Endometrial microvascular endothelial cells (primary cell): ENCODE results near the gene POLRMT. TPM values are rescaled to one million over a fixed set of nuclear protein-coding genes. Genes with fewer than 3 reads are reported as not detected.
"Not testable (repeated sequence)": the region's sequence is repeated elsewhere in the genome, so short reads cannot be mapped to it uniquely, and the experiment has no call there.

Experiments used
- in situ Hi-C: cut with HindIII; loops from 2 replicates; pipeline ENCODE4 v1.10.0; 2017; ENCODE audit warnings: low sequenced_read_pairs, low pct_unique_long_range_greater_than_20kb; ENCODE audit errors: inconsistent ontology term
- total RNA-seq: library from RNA; depleted of rRNA; stranded (reverse); fragments of >200 nt; gene quantifications from one replicate; pipeline ENCODE4 v1.2.3, GENCODE V29; 2015; ENCODE audit errors: inconsistent ontology term

The POLRMT gene
- total RNA-seq, 1 donor from 2014 or later, result 25.9 TPM

DNA sequence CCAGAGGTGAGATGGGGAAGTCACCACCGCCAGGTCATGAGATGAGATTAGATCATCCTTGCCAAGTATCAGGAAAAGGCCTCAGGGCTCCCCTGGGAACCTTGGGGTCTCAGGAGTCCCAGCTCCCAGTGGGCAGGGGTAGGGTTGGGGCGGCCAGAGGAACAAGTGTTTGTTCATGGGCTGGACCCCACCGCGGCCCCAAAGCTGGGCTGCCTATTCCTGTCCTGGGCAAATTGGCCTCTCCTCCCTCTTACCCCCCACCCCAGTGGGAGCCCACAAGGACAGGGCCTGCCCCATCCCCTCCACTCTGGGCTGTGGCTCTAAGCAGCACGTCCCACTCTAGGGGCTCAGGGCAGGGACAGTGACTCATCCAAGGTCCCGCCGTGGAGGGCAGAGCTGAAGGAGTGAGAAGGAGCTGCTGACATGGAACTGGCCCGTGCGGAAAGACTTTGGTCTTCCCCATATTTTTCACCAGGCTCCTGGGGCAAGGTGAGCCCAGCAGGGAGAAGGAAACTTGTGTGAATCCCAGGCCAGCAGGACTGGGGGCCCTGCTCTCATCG lies 47.7 kb downstream of the POLRMT start:
- in situ Hi-C loops, result no loop called here

DNA sequence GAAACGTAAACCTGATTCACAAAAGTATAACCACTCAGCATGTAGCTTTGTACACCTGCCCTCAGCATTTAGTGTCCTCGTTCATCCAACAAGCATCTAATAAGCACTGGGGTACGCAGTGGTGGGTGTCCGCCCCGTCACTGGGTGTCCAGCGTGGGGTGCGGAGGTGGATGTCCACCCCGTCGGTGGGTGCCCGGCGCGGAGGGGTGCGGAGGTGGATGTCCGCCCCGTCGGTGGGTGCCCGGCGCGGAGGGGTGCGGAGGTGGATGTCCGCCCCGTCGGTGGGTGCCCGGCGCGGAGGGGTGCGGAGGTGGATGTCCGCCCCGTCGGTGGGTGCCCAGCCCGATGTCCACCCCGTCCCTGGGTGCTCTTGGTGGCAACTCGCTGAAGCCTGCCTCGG lies 48.2 kb downstream of the POLRMT start:
- in situ Hi-C loops, result not testable (repeated sequence)

DNA sequence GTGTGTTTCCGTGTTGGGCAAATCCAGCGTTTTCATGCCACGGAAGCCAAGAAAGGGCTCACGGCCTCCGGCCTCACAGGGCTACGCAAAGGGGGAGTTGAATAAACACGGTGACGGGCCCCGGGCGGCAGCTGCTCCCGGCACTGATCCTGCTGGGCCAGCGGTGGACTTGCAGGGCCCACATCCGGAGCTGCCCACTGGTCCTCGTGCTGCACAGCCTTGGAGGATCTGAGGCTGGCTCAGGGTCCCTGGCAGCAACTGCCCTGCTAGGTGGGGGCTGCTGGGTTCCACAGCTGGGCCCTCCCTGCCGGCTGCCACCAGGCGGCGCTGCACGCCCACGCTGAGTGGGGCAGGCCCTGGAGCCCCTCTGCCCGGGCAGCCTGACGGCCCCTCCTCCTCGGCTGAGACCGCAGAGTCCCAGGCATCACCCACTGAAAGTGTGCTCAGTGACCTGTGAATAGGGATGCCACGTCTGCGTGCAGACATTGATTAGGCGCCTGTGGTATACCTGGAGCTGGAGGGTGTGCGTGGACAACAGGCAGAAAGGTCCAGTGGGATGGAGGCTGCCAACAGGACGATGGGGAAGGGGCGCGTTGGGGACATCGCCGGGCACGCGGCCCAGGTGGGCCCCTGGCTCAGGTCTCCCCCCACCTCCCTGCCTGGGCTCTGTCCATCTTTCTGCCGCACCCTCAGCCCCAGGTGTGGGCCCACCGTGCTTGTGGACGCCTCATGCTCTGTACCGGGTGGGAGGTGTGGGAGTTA lies 48.9 kb downstream of the POLRMT start:
- in situ Hi-C loops, result no loop called here

DNA sequence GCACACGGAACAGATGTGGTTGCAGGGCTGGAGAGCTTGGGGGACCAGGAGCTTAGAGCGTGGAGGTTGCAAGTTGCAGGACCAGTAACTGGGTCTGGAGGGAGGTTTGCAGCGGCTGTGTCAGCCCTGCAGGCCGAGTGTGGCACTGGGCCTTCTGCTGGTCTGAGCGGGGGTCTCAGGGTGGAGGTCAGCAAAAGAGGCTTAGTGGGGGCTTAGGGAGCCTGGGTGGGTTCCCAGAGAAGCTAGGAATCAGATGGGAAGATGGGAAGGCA lies 49.4 kb downstream of the POLRMT start:
- in situ Hi-C loops, result no loop called here

DNA sequence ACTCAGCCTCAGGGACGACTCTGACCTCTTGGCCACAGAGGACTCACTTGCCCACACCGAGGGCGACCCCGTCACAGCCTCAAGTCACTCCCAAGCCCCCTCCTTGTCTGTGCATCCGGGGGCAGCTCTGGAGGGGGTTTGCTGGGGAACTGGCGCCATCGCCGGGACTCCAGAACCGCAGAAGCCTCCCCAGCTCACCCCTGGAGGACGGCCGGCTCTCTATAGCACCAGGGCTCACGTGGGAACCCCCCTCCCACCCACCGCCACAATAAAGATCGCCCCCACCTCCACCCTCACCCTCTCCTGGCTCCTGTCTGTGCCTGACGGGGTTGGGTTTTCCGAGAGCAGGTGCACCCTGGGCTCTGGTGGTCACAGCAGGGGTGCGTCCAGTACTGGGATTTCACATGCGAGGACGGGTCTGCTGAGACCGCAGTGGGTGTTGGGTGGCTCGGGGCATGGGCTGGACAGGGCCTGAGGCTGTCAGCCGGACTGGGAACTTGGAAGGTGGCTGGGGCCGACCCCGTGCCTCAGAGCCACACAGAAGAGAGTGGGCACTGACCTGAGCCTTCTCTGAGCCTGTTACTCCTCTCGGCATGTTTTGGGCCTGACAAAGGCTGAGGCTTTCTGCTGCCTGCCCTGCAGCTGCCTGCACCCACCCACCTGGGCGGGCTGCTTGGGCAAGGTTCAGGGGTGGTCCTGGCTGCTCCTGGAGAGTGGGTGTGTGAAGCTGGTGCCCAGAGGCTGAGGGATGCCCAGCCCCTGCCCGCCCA lies 50.0 kb downstream of the POLRMT start:
- in situ Hi-C loops, result no loop called here

DNA sequence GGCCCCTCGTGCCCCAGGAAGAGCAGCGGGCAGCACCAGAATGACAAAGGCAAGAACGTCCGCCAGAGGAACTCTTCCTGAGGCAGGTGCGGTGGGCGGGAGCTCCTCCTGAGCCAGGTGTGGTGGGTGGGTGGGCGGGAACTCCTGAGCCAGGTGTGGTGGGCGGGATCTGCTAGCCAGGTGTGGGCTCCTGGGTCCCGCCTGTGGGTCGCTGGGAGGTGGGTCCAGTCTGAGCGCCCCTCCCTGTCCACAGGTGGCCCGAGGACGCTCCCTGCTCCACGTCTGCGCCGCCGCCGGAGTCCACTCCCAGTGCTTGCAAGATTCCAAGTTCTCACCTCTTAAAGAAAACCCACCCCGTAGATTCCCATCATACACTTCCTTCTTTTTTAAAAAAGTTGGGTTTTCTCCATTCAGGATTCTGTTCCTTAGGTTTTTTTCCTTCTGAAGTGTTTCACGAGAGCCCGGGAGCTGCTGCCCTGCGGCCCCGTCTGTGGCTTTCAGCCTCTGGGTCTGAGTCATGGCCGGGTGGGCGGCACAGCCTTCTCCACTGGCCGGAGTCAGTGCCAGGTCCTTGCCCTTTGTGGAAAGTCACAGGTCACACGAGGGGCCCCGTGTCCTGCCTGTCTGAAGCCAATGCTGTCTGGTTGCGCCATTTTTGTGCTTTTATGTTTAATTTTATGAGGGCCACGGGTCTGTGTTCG lies 50.7 kb downstream of the POLRMT start:
- in situ Hi-C loops, result no loop called here

DNA sequence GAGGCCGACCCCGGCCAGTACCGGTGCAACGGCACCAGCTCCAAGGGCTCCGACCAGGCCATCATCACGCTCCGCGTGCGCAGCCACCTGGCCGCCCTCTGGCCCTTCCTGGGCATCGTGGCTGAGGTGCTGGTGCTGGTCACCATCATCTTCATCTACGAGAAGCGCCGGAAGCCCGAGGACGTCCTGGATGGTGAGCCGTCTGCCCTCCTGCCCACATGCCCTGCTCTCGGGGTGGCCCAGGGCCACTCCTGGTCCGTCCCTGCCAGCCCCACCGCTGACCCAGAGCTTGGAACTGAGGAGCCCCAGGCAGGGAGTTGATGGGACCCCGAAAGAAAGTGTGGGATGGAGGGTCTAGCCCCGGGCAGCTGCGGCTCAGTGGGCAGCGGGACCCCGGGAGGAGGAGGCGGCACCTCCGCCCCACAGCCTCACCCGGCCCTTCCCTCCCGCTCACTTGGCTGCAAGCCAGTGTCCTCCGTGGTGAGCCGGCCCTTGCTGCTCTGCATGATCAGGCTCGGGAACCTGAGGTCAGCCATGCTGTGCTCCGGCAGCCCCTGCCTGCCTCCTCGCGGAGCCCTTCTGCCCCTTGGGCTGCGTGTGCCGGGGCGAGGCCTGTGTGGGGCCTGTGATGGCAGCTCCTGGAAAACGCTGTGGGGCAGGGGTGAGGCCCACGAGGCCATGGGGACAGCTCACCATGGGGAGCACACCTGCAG lies 51.8 kb downstream of the POLRMT start:
- in situ Hi-C loops, result no loop called here

DNA sequence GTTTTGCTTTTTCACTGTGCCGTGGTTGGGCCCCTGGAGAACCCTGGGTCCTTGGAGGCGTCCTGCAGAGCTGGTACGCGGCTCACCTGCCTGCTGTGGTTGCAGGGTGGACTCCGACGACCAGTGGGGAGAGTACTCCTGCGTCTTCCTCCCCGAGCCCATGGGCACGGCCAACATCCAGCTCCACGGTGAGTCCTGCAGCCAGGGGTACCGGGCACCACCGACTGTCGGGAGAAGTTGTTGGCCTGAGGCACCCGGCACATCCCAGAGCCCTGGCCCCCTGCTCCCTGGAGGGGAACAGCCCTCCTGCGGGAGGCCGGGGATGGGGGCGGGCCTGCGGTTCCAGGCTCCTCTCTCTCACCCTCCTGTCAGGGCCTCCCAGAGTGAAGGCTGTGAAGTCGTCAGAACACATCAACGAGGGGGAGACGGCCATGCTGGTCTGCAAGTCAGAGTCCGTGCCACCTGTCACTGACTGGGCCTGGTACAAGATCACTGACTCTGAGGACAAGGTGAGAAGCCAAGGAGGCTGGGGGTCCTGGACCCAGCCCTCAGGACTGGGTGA lies 53.0 kb downstream of the POLRMT start:
- in situ Hi-C loops, result no loop called here

DNA sequence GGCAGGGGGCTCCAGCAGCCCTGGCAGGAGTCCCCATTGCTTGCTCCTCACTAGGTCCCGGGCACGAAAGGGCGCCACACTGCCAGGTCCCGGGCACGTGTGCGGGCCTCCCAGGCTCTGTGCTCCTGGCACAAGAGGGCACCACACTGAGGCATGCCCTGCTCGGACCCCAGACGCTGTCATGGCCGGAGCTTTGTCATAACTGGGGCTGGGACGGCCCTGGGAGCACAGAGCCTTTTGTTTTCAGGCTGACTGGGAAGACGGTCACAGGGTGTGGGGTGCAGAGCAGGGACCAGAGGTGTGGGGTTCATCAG lies 53.5 kb downstream of the POLRMT start:
- in situ Hi-C loops, result no loop called here

DNA sequence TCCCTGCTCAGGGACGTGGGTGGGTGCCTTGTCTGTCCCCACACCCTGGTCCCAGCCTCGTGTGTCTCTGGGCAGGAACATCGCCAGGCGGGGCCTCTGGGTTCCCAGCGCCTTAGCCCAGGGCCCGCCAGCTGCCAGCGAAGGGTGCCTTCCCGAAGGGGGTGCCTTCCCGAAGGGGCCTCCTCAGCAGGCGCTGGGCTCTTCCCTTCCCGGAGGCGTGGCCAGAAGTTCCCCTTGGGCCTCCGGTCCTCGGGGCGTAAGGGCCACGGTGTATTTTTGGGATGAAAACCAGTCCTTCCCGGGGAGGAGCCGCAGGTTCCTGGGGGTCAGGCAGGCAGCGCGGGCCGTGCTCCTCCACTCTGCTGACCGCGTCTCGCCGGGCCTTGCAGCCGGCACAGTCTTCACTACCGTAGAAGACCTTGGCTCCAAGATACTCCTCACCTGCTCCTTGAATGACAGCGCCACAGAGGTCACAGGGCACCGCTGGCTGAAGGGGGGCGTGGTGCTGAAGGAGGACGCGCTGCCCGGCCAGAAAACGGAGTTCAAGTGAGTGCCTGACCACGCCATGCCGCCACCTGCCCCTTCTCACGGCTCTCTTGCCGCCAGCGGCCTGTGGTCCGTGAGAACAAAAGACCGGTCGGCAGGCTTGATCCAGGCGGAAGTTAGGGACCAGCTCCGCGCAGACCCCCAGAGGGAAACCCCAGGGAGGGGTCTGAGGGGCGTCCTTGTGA lies 54.1 kb downstream of the POLRMT start:
- in situ Hi-C loops, result no loop called here

DNA sequence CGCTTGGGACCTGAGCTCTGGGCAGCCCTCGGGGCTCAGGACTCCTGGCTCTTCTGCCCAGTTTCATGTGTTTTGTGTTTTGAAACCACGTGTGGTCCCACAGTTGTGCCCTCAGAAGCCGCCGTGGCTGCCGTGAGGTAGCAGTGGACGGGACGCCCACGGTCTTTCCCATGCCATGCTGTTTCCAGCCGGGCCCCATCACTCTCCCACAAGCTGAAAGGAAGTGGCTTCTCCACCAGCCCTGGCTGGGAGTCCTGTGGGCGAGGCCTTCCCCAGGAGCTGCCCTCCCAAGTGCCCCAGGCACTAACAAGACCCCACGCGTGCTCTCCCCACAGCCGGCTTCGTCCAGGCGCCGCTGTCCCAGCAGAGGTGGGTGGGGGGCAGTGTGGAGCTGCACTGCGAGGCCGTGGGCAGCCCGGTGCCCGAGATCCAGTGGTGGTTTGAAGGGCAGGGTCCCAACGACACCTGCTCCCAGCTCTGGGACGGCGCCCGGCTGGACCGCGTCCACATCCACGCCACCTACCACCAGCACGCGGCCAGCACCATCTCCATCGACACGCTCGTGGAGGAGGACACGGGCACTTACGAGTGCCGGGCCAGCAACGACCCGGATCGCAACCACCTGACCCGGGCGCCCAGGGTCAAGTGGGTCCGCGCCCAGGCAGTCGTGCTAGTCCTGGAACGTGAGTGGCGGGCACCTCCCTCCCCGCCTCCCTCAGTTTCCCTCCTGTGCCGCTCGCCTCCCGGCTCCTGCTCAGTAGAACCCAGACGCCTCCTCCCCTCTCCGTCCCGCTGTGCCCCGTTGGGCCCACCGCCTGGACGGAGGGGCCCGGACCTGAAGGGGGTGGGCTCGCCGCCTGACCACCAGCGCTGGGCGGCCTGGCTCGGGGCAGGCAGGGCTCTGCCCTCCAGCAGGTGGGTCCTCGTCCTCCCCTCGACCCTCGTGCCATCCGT lies 55.6 kb downstream of the POLRMT start:
- in situ Hi-C loops, result no loop called here

DNA sequence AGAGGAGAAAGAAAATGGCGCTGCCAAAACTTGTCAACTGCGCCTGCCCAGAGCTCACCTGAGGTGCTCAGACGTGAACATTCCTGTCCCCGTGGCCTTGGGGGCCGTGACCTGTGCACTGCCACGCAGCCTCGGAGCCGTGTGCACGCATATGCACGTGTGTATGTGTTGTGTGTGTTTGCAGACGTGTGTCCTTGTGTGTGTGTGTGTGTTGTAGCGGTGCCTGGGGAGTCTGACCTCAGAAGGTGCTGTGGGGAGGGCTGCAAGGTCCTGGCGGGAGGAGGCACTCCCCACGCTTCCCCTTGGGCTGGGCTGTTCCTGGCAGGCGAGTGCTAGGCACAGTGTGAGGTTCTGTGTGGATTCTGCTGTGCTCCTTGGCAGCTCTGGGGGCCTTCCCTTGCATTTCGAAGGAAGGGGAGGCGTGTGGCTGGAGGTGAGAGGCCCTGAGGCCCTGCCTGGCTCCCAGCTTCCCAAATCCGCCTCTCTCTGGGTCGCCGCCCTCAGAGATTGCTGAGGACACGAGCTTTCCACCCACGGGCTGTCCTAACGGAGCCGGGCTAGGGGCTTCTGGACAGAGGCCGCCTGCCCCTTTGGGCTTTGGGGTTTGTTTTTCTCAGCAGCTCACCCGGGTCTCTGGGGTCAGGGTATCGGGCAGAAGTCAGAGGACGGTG lies 56.4 kb downstream of the POLRMT start:
- in situ Hi-C loops, result no loop called here

DNA sequence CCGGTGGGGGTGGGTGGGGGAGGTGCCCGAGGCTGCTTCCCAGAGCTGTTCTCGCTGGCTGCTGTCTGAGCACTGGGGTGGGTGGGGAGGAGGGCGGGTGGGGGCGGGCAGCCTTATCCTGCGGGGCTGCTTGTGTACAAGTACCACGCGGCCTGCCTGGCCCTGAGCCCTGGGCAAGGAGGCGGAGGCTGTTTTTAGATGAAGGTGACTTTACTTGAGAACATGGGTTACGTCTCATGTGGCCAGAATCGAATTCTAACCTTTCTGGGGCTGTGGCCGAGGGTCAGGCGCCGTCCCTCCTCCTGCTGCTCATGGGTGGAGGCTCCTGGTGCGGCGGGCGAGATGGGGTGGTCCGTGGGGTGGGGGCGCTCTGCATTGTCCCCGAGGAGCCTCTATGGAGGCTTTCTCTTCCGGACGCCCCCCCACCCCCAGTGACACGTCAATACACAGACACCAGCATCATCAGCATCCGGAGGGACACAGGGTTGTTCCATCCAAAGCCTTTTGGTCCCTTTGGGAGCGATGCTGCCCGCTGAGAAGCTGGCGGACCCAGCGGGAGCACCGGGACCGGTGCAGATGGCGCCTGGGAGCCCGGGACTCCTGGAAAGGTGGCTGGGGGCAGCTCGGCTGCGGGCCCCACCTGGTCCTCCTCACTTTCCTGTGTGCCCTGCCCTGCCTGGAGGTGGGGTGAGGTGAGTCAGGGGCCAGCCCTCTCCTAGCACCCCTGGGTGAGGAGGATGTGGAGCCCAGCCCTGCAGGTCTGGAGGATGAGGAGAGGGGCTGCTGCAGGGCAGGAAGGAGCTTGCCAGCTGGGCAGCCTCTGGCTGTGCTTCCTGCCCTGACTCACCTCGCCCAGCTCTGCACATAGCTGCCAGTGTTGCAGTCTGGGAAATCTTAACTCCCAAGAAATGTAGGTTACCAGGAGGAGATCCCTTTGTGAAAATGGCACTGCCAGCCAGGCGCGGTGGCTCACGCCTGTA lies 57.5 kb downstream of the POLRMT start:
- in situ Hi-C loops, result no loop called here

DNA sequence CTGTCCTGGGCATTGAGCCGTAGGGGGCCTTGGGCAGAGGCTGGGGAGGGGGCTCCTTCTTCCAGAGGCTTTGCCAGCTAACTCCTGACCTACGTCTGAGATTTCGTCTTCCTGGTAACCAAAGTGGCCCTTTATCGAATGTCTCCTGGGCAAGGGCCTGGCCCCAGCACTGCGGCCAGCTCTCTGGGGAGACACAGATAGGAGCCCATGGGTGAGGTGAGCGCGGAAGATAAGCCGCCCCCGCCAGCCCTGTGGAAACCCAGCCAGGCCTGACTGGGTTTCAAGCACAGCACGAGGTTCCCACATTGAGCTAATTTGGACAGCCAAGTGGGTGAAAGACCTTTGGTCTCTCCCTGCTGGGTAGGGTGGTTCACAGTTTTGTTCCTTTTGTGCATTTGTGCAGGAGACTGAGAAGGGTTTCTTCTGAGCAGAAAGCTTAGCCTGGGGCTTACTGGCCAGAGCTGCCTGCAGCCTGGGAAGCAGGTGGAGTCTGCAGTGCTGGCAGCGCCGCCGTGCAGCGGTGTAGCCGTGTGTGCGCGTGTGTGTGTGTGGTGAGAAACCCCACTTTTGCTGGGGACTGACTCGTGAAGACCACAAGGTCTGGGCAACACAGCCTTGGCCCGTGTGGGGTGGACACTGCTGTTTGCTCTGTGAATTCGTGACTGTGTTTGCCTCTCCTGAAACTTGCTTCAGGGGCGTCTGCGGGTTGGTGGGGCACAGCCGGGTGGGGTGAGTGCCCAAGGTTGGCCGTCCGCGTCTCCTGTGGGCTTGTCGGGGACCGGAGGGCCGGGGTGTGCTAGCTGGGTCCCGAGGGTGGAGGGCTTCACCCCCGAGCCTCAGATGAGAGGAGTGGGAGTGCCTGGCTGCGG lies 58.4 kb downstream of the POLRMT start:
- in situ Hi-C loops, result no loop called here

DNA sequence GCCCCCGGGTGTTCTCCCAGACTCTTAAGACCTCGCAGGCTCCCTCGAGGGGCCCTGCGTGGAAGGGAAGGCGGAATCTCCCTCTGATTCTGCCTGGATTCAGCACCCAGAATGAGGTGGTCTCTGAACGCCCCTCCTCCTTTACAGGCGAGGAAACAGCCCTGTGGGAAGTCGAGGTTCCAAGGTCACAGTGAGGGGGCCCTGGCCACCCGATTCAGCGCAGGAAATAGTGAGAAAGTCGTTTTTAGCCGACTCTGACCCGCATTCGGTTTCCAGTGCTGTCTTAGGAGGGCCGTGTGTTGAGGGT lies 59.9 kb downstream of the POLRMT start:
- in situ Hi-C loops, result no loop called here
